GM12892 (cell line): ENCODE results near the gene RAB36.
A peak's percentile ranks its signal among the peaks of the same experiment; 100 is the strongest.
"Not testable (repeated sequence)": the region's sequence is repeated elsewhere in the genome, so short reads cannot be mapped to it uniquely, and the experiment has no call there.

Source experiments
- DNase-seq: peaks from one replicate; pipeline ENCODE4 v3.0.0; 2011; ENCODE audit not compliant: insufficient read length
- FAIRE-seq: peaks from 2 replicates; lab custom pipeline; 2011; peaks lifted over from hg19 to GRCh38; lab: Jason Lieb, UNC
- POLR2A ChIP-seq: IDR thresholded peaks from 2 replicates; pipeline ENCODE4 v1.6.1; 2011; ENCODE audit warnings: low read depth, low read length, control low read depth
- POLR2AphosphoS5 ChIP-seq: IDR thresholded peaks from 2 replicates; pipeline ENCODE4 v1.6.1; 2011; ENCODE audit warnings: low read depth, low read length, control low read depth
- TAF1 ChIP-seq: IDR thresholded peaks from 2 replicates; pipeline ENCODE4 v1.6.1; 2011; ENCODE audit warnings: low read depth, mild to moderate bottlenecking, control low read depth, low read length, borderline replicate concordance

RAB36 gene

GRCh38 chr22:23132376-23133091 lies 12.7 kb upstream of the RAB36 start:
- FAIRE-seq (no peak), DNase-seq (no peak)
- TF ChIP-seq TAF1 (no peak), POLR2AphosphoS5 (no peak), POLR2A (no peak)

- no peak for FAIRE-seq
- DNase-seq, result no peak
- TF ChIP-seq TAF1 (no peak), POLR2AphosphoS5 (no peak)
These were observed 11.4 kb upstream of the RAB36 start for GRCh38 chr22:23133922-23134321.

GRCh38 chr22:23136991-23137390 lies 8.3 kb upstream of the RAB36 start:
- DNase-seq, FAIRE-seq: not testable (repeated sequence)

GRCh38 chr22:23137468-23137867 lies 7.8 kb upstream of the RAB36 start:
- TF ChIP-seq TAF1, result no peak
- no peak for TF ChIP-seq POLR2A
- DNase-seq (no peak), FAIRE-seq (peak; percentile 78)

- FAIRE-seq (peak; percentile 27), DNase-seq (no peak)
- TF ChIP-seq POLR2A, result peak; percentile 27; the same call in 1 of the 2 replicates
- TF ChIP-seq TAF1, result no peak
These were observed 7.2 kb upstream of the RAB36 start for GRCh38 chr22:23137905-23138561.

- FAIRE-seq, result no peak
- no peak for TF ChIP-seq POLR2A
- no peak for TF ChIP-seq TAF1
These were observed 6.5 kb upstream of the RAB36 start for GRCh38 chr22:23138584-23139435.

GRCh38 chr22:23140385-23140784 lies 4.9 kb upstream of the RAB36 start:
- FAIRE-seq (no peak), DNase-seq (no peak)
- TF ChIP-seq POLR2A, result no peak
- no peak for TF ChIP-seq POLR2AphosphoS5
- no peak for TF ChIP-seq TAF1

More at GRCh38 chr22:23138584-23139435, 6.5 kb upstream of the RAB36 start:
- no peak for DNase-seq

- no peak for FAIRE-seq
These were observed 2.7 kb upstream of the RAB36 start for GRCh38 chr22:23142546-23143105.

GRCh38 chr22:23143119-23143518 lies 2.2 kb upstream of the RAB36 start:
- TF ChIP-seq TAF1 (no peak), POLR2A (no peak), POLR2AphosphoS5 (no peak)
- no peak for FAIRE-seq

More at GRCh38 chr22:23142546-23143105, 2.7 kb upstream of the RAB36 start:
- TF ChIP-seq TAF1 (no peak), POLR2A (no peak), POLR2AphosphoS5 (no peak)
- DNase-seq, result no peak

GRCh38 chr22:23144432-23144831 lies 845 bp upstream of the RAB36 start:
- no peak for DNase-seq
- TF ChIP-seq POLR2A (no peak), TAF1 (no peak), POLR2AphosphoS5 (no peak)
- FAIRE-seq, result no peak

More at GRCh38 chr22:23143119-23143518, 2.2 kb upstream of the RAB36 start:
- DNase-seq, result no peak

GRCh38 chr22:23145878-23146470 lies 697 bp downstream of the RAB36 start:
- DNase-seq (no peak), FAIRE-seq (no peak)
- TF ChIP-seq TAF1, result no peak
- no peak for TF ChIP-seq POLR2A
- TF ChIP-seq POLR2AphosphoS5, result no peak
